NOMO-1 (cell line): Measurements from ENCODE around the gene THOP1.

Experiments
- DNase-seq, 2 experiments: peaks; one replicate each; lab custom pipeline; 2025; ENCODE audit not compliant: unreplicated experiment in 2 of 2; lab: John Stamatoyannopoulos, UW

Gene THOP1

DNA sequence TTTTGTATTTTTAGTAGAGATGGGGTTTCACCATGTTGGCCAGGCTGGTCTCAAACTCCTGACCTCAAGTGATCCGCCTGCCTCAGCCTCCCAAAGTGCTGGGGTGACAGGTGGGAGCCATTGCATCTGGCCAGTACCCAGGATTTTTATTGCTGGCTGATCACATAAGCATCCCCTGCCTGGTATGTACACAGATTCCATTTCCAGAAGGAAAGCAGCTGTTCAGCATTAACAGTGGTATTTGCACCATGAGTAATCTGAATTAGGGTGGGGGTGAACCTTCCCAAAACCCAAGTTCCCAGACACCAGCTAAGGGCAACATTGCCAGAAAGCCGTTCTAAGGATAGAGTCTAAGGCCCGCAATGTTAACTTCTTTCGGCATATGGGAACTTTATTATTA is 63.3 kb downstream of the THOP1 start:
- DNase-seq: no peak

DNA sequence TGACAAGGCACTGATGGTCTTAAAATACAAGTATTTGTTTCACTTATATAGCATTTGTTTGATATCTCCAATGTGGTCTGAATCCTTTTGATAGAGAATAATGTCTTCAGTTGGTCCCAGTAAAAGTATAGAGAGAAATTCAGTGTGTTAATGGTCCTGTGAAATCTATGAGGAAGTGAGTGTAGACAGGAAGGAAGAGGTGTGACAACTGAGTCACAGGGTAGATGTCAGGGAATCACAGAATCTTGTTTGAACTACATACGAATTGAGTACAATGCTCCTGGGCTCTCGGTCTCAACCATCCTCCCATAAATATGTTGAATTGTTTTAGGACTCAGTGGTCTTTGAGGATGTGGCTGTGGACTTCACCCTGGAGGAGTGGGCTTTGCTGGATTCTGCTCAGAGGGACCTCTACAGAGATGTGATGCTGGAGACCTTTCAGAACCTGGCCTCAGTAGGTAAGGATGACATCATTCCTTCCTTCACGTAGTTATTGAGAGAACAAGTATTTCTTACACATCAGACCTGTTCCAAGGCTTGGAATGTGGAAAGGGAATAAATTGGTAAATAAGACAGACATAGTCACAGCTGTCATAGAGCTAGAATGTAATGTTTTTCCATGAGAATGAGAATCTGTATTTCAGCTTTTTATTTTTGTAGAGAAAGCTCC is 65.1 kb downstream of the THOP1 start:
- no peak for DNase-seq

DNA sequence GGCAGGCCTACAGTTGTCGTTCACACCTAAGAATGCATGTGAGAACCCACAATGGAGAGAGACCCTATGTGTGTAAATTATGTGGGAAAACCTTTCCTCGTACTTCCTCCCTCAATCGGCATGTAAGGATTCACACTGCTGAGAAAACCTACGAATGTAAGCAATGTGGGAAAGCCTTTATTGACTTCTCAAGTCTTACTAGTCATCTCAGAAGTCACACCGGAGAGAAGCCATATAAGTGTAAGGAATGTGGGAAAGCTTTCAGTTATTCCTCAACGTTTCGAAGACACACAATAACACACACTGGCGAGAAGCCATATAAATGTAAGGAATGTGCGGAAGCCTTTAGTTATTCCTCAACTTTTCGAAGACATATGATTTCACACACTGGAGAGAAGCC is 67.3 kb downstream of the THOP1 start:
- DNase-seq: no peak

DNA sequence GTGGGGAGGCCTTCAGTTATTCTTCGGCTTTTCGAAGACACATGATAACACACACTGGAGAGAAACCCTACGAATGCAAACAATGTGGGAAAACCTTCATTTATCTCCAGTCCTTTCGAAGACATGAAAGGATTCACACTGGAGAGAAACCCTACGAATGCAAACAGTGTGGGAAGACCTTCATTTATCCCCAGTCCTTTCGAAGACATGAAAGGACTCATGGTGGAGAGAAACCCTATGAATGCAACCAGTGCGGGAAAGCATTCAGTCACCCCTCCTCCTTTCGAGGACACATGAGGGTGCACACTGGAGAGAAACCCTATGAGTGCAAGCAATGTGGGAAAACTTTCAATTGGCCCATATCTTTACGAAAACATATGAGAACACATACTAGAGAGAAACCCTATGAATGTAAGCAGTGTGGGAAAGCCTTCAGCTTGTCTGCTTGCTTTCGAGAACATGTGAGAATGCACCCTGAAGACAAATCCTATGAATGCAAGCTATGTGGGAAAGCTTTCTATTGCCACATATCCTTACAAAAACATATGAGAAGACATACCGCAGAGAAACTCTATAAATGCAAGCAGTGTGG is 67.8 kb downstream of the THOP1 start:
- no peak for DNase-seq

DNA sequence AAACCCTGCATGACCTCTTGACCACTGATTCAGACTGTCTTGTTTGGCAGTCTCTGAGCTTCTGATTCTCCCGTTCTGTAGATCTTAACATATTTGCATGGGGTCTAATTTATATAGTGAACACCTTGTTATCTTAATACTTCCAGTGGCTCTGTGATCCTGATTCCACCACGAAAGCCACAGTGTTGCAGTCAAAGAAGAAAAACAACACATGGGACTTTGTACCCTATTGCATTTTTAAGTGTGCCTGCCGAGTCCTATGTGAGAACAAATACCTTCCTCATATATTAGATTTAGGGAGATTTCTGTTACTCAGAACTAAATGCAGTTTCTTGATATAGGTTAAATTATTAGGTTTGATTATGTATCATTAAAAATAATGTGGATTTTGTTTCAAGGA is 69.5 kb downstream of the THOP1 start:
- no peak for DNase-seq

DNA sequence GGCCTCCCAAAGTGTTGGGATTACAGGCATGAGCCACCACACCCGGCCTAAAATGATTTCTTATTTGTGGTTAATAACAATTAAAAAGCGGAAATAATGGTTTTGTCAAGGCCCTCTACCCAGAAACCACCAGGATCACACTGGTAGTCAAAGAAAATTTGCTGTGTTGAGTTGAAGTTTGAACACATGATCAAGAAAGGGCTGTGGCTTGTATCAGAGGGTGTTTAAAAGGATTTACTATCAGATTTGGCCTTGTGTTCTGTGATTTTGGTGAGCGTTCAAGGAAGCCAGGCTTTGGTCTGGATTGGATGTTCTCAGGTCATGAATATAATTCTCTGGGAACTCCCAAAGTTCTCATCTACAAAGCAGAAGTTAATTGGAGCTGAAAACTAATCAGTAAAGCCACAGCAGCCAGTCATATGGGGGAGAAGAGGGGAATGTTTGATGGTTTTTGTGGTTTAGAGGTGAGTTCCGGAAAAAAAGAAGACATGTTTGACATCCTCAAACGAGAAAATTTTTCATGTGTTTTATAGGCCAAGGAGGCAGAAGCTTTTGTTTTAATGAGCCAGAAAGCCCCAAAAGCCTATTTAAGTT is 71.3 kb downstream of the THOP1 start:
- DNase-seq: no peak

DNA sequence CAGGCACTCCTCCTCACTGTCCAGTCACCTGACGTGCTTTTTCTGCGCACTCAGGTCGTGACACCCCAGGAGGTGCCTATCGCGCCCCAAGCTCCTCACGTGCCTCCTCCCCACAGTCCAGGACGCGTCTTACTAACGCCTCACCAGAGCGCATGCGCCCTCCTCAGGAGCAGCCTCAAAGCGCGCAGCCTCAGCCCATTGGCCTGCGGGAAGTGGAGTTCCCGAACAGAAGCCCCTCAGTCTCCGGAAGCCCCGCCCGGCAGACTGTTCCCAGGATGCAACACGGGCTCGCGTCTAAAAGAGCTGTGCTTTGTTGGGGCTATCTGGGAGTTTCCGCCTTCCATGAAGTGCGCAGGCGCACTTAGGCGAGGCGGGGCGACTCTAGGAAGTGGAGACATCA is 73.6 kb downstream of the THOP1 start:
- DNase-seq: no peak

DNA sequence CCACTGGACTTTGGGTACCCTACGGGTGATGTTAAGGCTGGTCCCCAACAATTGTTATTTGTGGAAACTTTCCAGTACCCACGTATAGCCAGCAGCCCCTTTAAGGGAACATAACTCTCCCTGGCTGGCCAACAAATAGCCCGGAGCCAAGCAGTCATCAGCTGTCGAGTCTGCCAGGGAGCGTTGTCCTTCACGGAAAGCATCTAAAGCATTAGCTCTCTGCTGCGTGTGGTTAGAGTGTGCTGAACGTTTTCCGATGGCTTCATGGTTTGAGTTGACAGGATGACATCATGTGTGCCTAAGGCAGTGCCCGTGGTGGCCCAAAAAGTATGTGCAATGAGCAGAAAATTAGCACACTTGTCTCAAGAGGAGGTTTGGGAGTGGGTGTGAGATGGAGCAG is 78.5 kb downstream of the THOP1 start:
- no peak for DNase-seq
